Astrocyte (in vitro differentiated cells and primary cell): ENCODE results near the gene IMPG1. TPM values are rescaled to one million over a fixed set of nuclear protein-coding genes. Genes with fewer than 3 reads are reported as not detected.

Experiments
- DNase-seq: peaks from one replicate; pipeline ENCODE4 v3.0.0-alpha.2; 2010; ENCODE audit warnings: low read depth
- FAIRE-seq: peaks from 2 replicates; lab custom pipeline; 2011; peaks lifted over from hg19 to GRCh38; lab: Jason Lieb, UNC
- H2AFZ ChIP-seq: 2 replicates; pipeline ENCODE4 v1.6.0; 2012; ENCODE audit warnings: low read depth, low read length, inconsistent platforms
- H3K27ac ChIP-seq: 2 replicates; pipeline ENCODE4 v1.5.1; 2011; ENCODE audit warnings: low read depth, low read length, inconsistent platforms
- H3K27me3 ChIP-seq: 2 replicates; pipeline ENCODE4 v1.6.0; 2011; ENCODE audit warnings: low read length, inconsistent platforms; ENCODE audit not compliant: insufficient read depth
- H3K36me3 ChIP-seq: 2 replicates; pipeline ENCODE4 v1.5.1; 2011; ENCODE audit warnings: low read length, inconsistent platforms; ENCODE audit not compliant: insufficient read depth
- H3K4me1 ChIP-seq: 2 replicates; pipeline ENCODE4 v1.5.1; 2011; ENCODE audit warnings: low read length, inconsistent platforms; ENCODE audit not compliant: insufficient read depth
- H3K4me2 ChIP-seq: 2 replicates; pipeline ENCODE4 v1.6.0; 2012; ENCODE audit warnings: low read length, inconsistent platforms
- H3K4me3 ChIP-seq: 2 replicates; pipeline ENCODE4 v1.5.1; 2011; ENCODE audit warnings: low read depth, mild to moderate bottlenecking, low read length, inconsistent platforms; ENCODE audit not compliant: insufficient read depth
- H3K79me2 ChIP-seq: 2 replicates; pipeline ENCODE4 v1.6.0; 2012; ENCODE audit warnings: mild to moderate bottlenecking, low read length, inconsistent platforms; ENCODE audit not compliant: insufficient read depth
- H3K9ac ChIP-seq: 2 replicates; pipeline ENCODE4 v1.6.0; 2012; ENCODE audit warnings: mild to moderate bottlenecking, low read length, inconsistent platforms
- H3K9me3 ChIP-seq: 2 replicates; pipeline ENCODE4 v1.5.1; 2012; ENCODE audit warnings: low read depth, mild to moderate bottlenecking, low read length, inconsistent platforms; ENCODE audit not compliant: insufficient read depth
- H4K20me1 ChIP-seq: 2 replicates; pipeline ENCODE4 v1.6.0; 2012; ENCODE audit warnings: low read length, inconsistent platforms; ENCODE audit not compliant: insufficient read depth
- H3K27ac Mint-ChIP-seq: one replicate; pipeline ENCODE4 v1.8.0; 2021; ENCODE audit warnings: mild to moderate bottlenecking, mixed read lengths; ENCODE audit not compliant: unreplicated experiment
- H3K27me3 Mint-ChIP-seq: one replicate; pipeline ENCODE4 v1.8.0; 2021; ENCODE audit warnings: low read depth, mixed read lengths; ENCODE audit not compliant: unreplicated experiment
- H3K36me3 Mint-ChIP-seq: one replicate; pipeline ENCODE4 v1.8.0; 2021; ENCODE audit warnings: low read depth, mixed read lengths; ENCODE audit not compliant: unreplicated experiment
- H3K4me1 Mint-ChIP-seq: one replicate; pipeline ENCODE4 v1.8.0; 2021; ENCODE audit warnings: low read depth, mixed read lengths; ENCODE audit not compliant: unreplicated experiment
- H3K4me3 Mint-ChIP-seq: one replicate; pipeline ENCODE4 v1.8.0; 2021; ENCODE audit warnings: mild to moderate bottlenecking, moderate library complexity, mixed read lengths; ENCODE audit not compliant: unreplicated experiment
- H3K9me3 Mint-ChIP-seq: one replicate; pipeline ENCODE4 v1.8.0; 2021; ENCODE audit warnings: mild to moderate bottlenecking, mixed read lengths; ENCODE audit not compliant: unreplicated experiment
- CTCF ChIP-seq: IDR thresholded peaks from 2 replicates; pipeline ENCODE4 v1.5.1; 2011; ENCODE audit warnings: low read depth, mild to moderate bottlenecking, inconsistent platforms, low read length, moderate library complexity; ENCODE audit not compliant: insufficient read depth
- EZH2 ChIP-seq: IDR thresholded peaks from 2 replicates; pipeline ENCODE4 v1.6.1; 2012; ENCODE audit warnings: mild to moderate bottlenecking, low read length, inconsistent platforms; ENCODE audit not compliant: insufficient read depth
- total RNA-seq: library from RNA; stranded (reverse); gene quantifications from 2 replicates; pipeline ENCODE4 v1.2.1, GENCODE V29; 2021

The IMPG1 gene
- total RNA-seq, 1 donor from 2014 or later: not detected

- H3K9me3 ChIP-seq: no peaks in the 10 kb centered on the region
- FAIRE-seq (no peak), DNase-seq (no peak)
- TF ChIP-seq CTCF (no peak), EZH2 (no peak)
- no peaks in the 10 kb centered on the region for H3K79me2 ChIP-seq
- Mint-ChIP-seq H3K27me3 (no peaks in the 10 kb centered on the region), H3K36me3 (no peaks in the 10 kb centered on the region), H3K4me3 (no peak overlapping the region), H3K9me3 (peaks cover 7% of the 10 kb centered on the region), H3K4me1 (no peaks in the 10 kb centered on the region), H3K27ac (no peak overlapping the region)
- no peaks in the 10 kb centered on the region for H3K27me3 ChIP-seq
- H3K4me1 ChIP-seq: no peaks in the 10 kb centered on the region
- no peaks in the 10 kb centered on the region for H4K20me1 ChIP-seq
- no peak overlapping the region for H3K27ac ChIP-seq
- no peak overlapping the region for H2AFZ ChIP-seq
- H3K36me3 ChIP-seq: no peaks in the 10 kb centered on the region
- no peak overlapping the region for H3K4me2 ChIP-seq
- no peak overlapping the region for H3K4me3 ChIP-seq
- H3K9ac ChIP-seq: no peak overlapping the region
Measured at GRCh38 chr6:76035713-76036112, 36.7 kb downstream of the IMPG1 start.

GRCh38 chr6:76026101-76026500 is 46.4 kb downstream of the IMPG1 start:
- Histone ChIP-seq H3K27me3 (no peaks in the 10 kb centered on the region), H3K9me3 (peaks cover 17% of the 10 kb centered on the region), H3K9ac (no peak overlapping the region), H3K27ac (no peak overlapping the region), H3K4me1 (no peaks in the 10 kb centered on the region), H4K20me1 (no peaks in the 10 kb centered on the region), H3K36me3 (no peaks in the 10 kb centered on the region), H3K4me3 (no peak overlapping the region), H3K4me2 (no peak overlapping the region), H2AFZ (no peak overlapping the region), H3K79me2 (no peaks in the 10 kb centered on the region)
- FAIRE-seq (no peak), DNase-seq (peak; percentile 6)
- no peaks in the 10 kb centered on the region for H3K4me1 Mint-ChIP-seq
- no peak for TF ChIP-seq CTCF
- no peak for TF ChIP-seq EZH2
- H3K27me3 Mint-ChIP-seq: no peaks in the 10 kb centered on the region
- no peaks in the 10 kb centered on the region for H3K36me3 Mint-ChIP-seq
- peaks cover 19% of the 10 kb centered on the region for H3K9me3 Mint-ChIP-seq
- no peak overlapping the region for H3K4me3 Mint-ChIP-seq
- H3K27ac Mint-ChIP-seq: no peak overlapping the region

GRCh38 chr6:76014626-76015530 is 57.6 kb downstream of the IMPG1 start:
- H2AFZ ChIP-seq: no peak overlapping the region

More at GRCh38 chr6:76014626-76015530, 57.6 kb downstream of the IMPG1 start:
- no peaks in the 10 kb centered on the region for H4K20me1 ChIP-seq
- no peaks in the 10 kb centered on the region for H3K9me3 ChIP-seq
- no peak for FAIRE-seq
- Mint-ChIP-seq H3K4me1 (no peaks in the 10 kb centered on the region), H3K4me3 (no peak overlapping the region), H3K9me3 (peaks cover 2% of the 10 kb centered on the region), H3K27ac (no peak overlapping the region), H3K36me3 (no peaks in the 10 kb centered on the region), H3K27me3 (no peaks in the 10 kb centered on the region)
- H3K4me3 ChIP-seq: no peak overlapping the region
- no peak overlapping the region for H3K9ac ChIP-seq
- no peaks in the 10 kb centered on the region for H3K4me1 ChIP-seq
- no peak for TF ChIP-seq CTCF
- no peak for TF ChIP-seq EZH2
- no peaks in the 10 kb centered on the region for H3K79me2 ChIP-seq
- no peak for DNase-seq
- no peak overlapping the region for H3K27ac ChIP-seq
- no peaks in the 10 kb centered on the region for H3K36me3 ChIP-seq
- H3K27me3 ChIP-seq: no peaks in the 10 kb centered on the region
- no peak overlapping the region for H3K4me2 ChIP-seq
